HEK293 (cell line): ENCODE results near the gene DGKQ.

Experiments
- CTCF ChIA-PET: fragments of 350-600 bp; formaldehyde crosslinking; extraction: SDS; loops from one replicate; lab custom pipeline; 2021; ENCODE audit warnings: antibody characterized with exemption; lab: Yijun Ruan, JAX
- POLR2A ChIA-PET: fragments of 300-600 bp; formaldehyde crosslinking; extraction: SDS; loops from one replicate; lab custom pipeline; 2020; ENCODE audit warnings: antibody characterized with exemption, inconsistent platforms; lab: Yijun Ruan, JAX
- H3K27ac ChIP-seq: fragments of 200-500 bp; sonication (Bioruptor generic); 2 replicates; pipeline ENCODE4 v1.5.1; 2014; ENCODE audit warnings: low read depth, low read length, control low read depth, inconsistent platforms; ENCODE audit errors: extremely low read depth
- H3K36me3 ChIP-seq, 2 experiments: fragments of 200-500 bp in 1 of 2; sonication (Bioruptor generic) in 1 of 2; 1 replicate in 1 of 2; 2 replicates in 1 of 2; pipeline ENCODE4 v1.5.1; 2014 to 2017; ENCODE audit warnings: inconsistent platforms in 2 of 2, low read length in 2 of 2; ENCODE audit not compliant: control insufficient read depth in 2 of 2, insufficient read depth in 1 of 2
- H3K4me1 ChIP-seq: fragments of 200-500 bp; sonication (Bioruptor generic); 2 replicates; pipeline ENCODE4 v1.5.1; 2014; ENCODE audit warnings: mild to moderate bottlenecking, low read length, inconsistent platforms; ENCODE audit not compliant: control insufficient read depth, insufficient read depth
- H3K4me3 ChIP-seq: 2 replicates; pipeline ENCODE4 v1.5.1; 2011; ENCODE audit warnings: low read depth, mild to moderate bottlenecking, control low read depth, low read length, moderate library complexity
- H3K9me3 ChIP-seq: fragments of 200-500 bp; sonication (Bioruptor generic); 2 replicates; pipeline ENCODE4 v1.5.1; 2014; ENCODE audit warnings: low read depth, low read length, inconsistent platforms; ENCODE audit not compliant: control insufficient read depth, insufficient read depth
- BCL11B ChIP-seq: fragments of 450-650 bp; formaldehyde crosslinking; IDR thresholded peaks from 2 replicates; pipeline ENCODE4 v1.5.1; 2016; ENCODE audit warnings: low read depth, missing biosample characterization, missing genetic modification characterization
- CTCF ChIP-seq: fragments of 450-650 bp; formaldehyde crosslinking; IDR thresholded peaks from 2 replicates; pipeline ENCODE4 v1.5.1; 2016; ENCODE audit warnings: missing biosample characterization, missing genetic modification characterization
- EGR2 ChIP-seq: fragments of 450-650 bp; formaldehyde crosslinking; IDR thresholded peaks from 2 replicates; pipeline ENCODE4 v1.5.1; 2016; ENCODE audit warnings: low read depth, missing biosample characterization, missing genetic modification characterization
- FEZF1 ChIP-seq: fragments of 450-650 bp; formaldehyde crosslinking; IDR thresholded peaks from 2 replicates; pipeline ENCODE4 v1.5.1; 2016; ENCODE audit warnings: missing biosample characterization, missing genetic modification characterization
- GFI1B ChIP-seq: fragments of 450-650 bp; formaldehyde crosslinking; IDR thresholded peaks from 2 replicates; pipeline ENCODE4 v1.5.1; 2016; ENCODE audit warnings: missing biosample characterization, missing genetic modification characterization
- KLF16 ChIP-seq: fragments of 450-650 bp; formaldehyde crosslinking; IDR thresholded peaks from 2 replicates; pipeline ENCODE4 v1.5.1; 2017; ENCODE audit warnings: missing biosample characterization, missing genetic modification characterization
- KLF7 ChIP-seq: fragments of 450-650 bp; formaldehyde crosslinking; IDR thresholded peaks from 2 replicates; pipeline ENCODE4 v1.5.1; 2016; ENCODE audit warnings: missing biosample characterization, missing genetic modification characterization, borderline replicate concordance
- KLF8 ChIP-seq: fragments of 450-650 bp; formaldehyde crosslinking; IDR thresholded peaks from 2 replicates; pipeline ENCODE4 v1.5.1; 2016; ENCODE audit warnings: missing biosample characterization, missing genetic modification characterization
- OSR2 ChIP-seq: fragments of 450-650 bp; formaldehyde crosslinking; IDR thresholded peaks from 2 replicates; pipeline ENCODE4 v1.5.1; 2016; ENCODE audit warnings: missing biosample characterization, missing genetic modification characterization
- PATZ1 ChIP-seq: fragments of 450-650 bp; formaldehyde crosslinking; IDR thresholded peaks from 2 replicates; pipeline ENCODE4 v1.5.1; 2016; ENCODE audit warnings: missing biosample characterization, missing genetic modification characterization
- SP2 ChIP-seq: fragments of 450-650 bp; formaldehyde crosslinking; IDR thresholded peaks from 2 replicates; pipeline ENCODE4 v1.5.1; 2016; ENCODE audit warnings: missing biosample characterization, missing genetic modification characterization
- SP3 ChIP-seq: fragments of 450-650 bp; formaldehyde crosslinking; IDR thresholded peaks from 2 replicates; pipeline ENCODE4 v1.5.1; 2016; ENCODE audit warnings: missing biosample characterization, missing genetic modification characterization
- SP7 ChIP-seq: fragments of 450-650 bp; formaldehyde crosslinking; IDR thresholded peaks from 2 replicates; pipeline ENCODE4 v1.5.1; 2016; ENCODE audit warnings: missing biosample characterization, missing genetic modification characterization
- YY1 ChIP-seq: fragments of 450-650 bp; formaldehyde crosslinking; IDR thresholded peaks from 2 replicates; pipeline ENCODE4 v1.5.1; 2018; ENCODE audit warnings: missing biosample characterization, missing genetic modification characterization
- ZBTB17 ChIP-seq: fragments of 450-650 bp; formaldehyde crosslinking; IDR thresholded peaks from 2 replicates; pipeline ENCODE4 v1.5.1; 2016; ENCODE audit warnings: missing biosample characterization, missing genetic modification characterization
- ZBTB20 ChIP-seq: fragments of 450-650 bp; formaldehyde crosslinking; IDR thresholded peaks from 2 replicates; pipeline ENCODE4 v1.5.1; 2016; ENCODE audit warnings: missing biosample characterization, missing genetic modification characterization
- ZBTB21 ChIP-seq: fragments of 450-650 bp; formaldehyde crosslinking; IDR thresholded peaks from 2 replicates; pipeline ENCODE4 v1.5.1; 2017; ENCODE audit warnings: missing biosample characterization, missing genetic modification characterization
- ZBTB8A ChIP-seq: fragments of 450-650 bp; formaldehyde crosslinking; IDR thresholded peaks from 2 replicates; pipeline ENCODE4 v1.5.1; 2016; ENCODE audit warnings: missing biosample characterization, missing genetic modification characterization
- ZEB2 ChIP-seq: fragments of 450-650 bp; formaldehyde crosslinking; IDR thresholded peaks from 2 replicates; pipeline ENCODE4 v1.5.1; 2016; ENCODE audit warnings: missing biosample characterization, missing genetic modification characterization
- ZFHX2 ChIP-seq: fragments of 450-650 bp; formaldehyde crosslinking; conservative IDR thresholded peaks from 2 replicates; pipeline ENCODE4 v1.5.1; 2016; ENCODE audit warnings: missing biosample characterization, missing genetic modification characterization
- ZNF114 ChIP-seq: fragments of 450-650 bp; formaldehyde crosslinking; IDR thresholded peaks from 2 replicates; pipeline ENCODE4 v1.5.0; 2017; ENCODE audit warnings: missing biosample characterization, missing genetic modification characterization
- ZNF335 ChIP-seq: fragments of 450-650 bp; formaldehyde crosslinking; conservative IDR thresholded peaks from 2 replicates; pipeline ENCODE4 v1.5.1; 2016; ENCODE audit warnings: missing biosample characterization, missing genetic modification characterization
- ZNF341 ChIP-seq: fragments of 450-650 bp; formaldehyde crosslinking; IDR thresholded peaks from 2 replicates; pipeline ENCODE4; 2016; ENCODE audit warnings: low read depth, missing biosample characterization, missing genetic modification characterization
- ZNF449 ChIP-seq: fragments of 450-650 bp; formaldehyde crosslinking; IDR thresholded peaks from 2 replicates; pipeline ENCODE4 v1.5.1; 2017; ENCODE audit warnings: missing biosample characterization, mild to moderate bottlenecking, missing genetic modification characterization, moderate library complexity
- ZXDB ChIP-seq: fragments of 450-650 bp; formaldehyde crosslinking; IDR thresholded peaks from 2 replicates; pipeline ENCODE4 v1.5.1; 2016; ENCODE audit warnings: missing biosample characterization, missing genetic modification characterization
- TF ChIP-seq, protein P1 (sequence below): fragments of 450-650 bp; formaldehyde crosslinking; IDR thresholded peaks from 2 replicates; pipeline ENCODE4 v1.5.1; 2017; ENCODE audit warnings: missing biosample characterization, missing genetic modification characterization
- TF ChIP-seq, protein P2 (sequence below): fragments of 450-650 bp; formaldehyde crosslinking; IDR thresholded peaks from 2 replicates; pipeline ENCODE4 v1.5.1; 2016; ENCODE audit warnings: missing biosample characterization, missing genetic modification characterization
- TF ChIP-seq, protein P3 (sequence below): fragments of 450-650 bp; formaldehyde crosslinking; IDR thresholded peaks from 2 replicates; pipeline ENCODE4 v1.5.1; 2016; ENCODE audit warnings: missing biosample characterization, missing genetic modification characterization

DGKQ gene

DNA sequence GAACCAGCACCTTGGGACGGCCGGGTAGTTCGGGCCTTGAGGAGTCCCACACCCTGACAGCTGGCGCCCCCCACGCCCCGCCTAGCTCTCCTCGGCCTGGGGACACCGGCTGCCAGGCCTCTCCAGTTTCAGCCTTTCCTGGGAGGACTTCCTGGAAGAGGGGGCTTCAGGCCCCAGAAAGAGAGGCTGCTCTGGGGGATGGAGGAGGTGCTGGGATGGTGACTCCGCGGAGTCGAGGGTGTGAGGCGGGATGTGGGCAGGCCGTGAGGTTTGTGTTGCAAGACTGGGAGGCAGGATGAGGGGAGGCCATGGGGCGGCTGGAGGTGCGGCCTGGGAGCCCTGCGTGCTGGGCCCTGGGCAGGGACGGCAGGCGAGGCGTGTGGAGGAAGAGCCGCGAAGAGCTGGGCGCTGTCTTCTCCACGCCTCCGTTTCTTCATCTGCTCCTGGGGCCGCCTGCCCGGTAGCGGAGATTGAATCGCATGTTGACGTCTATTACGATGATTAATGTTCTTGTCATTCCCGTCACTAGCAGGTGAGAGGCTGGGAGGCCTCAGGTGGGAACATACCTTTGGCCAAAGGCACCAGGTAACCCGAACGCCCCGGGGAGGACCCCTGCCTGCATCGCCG is 37.1 kb upstream of the DGKQ start:
- Histone ChIP-seq H3K36me3 (peaks cover 0 to 14% of the 10 kb centered on the region in 2 experiments; a peak in 1 of 3 replicates), H3K4me3 (no peak overlapping the region), H3K27ac (no peak overlapping the region), H3K4me1 (no peaks in the 10 kb centered on the region; the same call in 1 of the 2 replicates), H3K9me3 (no peaks in the 10 kb centered on the region)
- POLR2A ChIA-PET = no interaction called here
- CTCF ChIA-PET = interaction anchor here (0.6 kb wide), 1 partner anchor 34 kb away, joined by 3 read pairs; no protein-coding TSS in a partner anchor
- 0 out of 2 replicates have a peak, but pooled peaks have one; percentile 46 for TF ChIP-seq ZNF335 (tag by site-specific recombination)
- TF ChIP-seq ZBTB8A = peak; percentile 58; the same call in 1 of the 2 replicates
- TF ChIP-seq SP2 (tag by site-specific recombination) = peak; percentile 67
- TF ChIP-seq ZNF449 (tag by site-specific recombination) = peak; percentile 45; the same call in 1 of the 2 replicates
- TF ChIP-seq FEZF1 (tag by site-specific recombination) = no peak
- TF ChIP-seq GFI1B (tag by site-specific recombination) = peak; percentile 7; the same call in 1 of the 2 replicates
- TF ChIP-seq, protein P1, sequence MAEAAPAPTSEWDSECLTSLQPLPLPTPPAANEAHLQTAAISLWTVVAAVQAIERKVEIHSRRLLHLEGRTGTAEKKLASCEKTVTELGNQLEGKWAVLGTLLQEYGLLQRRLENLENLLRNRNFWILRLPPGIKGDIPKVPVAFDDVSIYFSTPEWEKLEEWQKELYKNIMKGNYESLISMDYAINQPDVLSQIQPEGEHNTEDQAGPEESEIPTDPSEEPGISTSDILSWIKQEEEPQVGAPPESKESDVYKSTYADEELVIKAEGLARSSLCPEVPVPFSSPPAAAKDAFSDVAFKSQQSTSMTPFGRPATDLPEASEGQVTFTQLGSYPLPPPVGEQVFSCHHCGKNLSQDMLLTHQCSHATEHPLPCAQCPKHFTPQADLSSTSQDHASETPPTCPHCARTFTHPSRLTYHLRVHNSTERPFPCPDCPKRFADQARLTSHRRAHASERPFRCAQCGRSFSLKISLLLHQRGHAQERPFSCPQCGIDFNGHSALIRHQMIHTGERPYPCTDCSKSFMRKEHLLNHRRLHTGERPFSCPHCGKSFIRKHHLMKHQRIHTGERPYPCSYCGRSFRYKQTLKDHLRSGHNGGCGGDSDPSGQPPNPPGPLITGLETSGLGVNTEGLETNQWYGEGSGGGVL = peak; percentile 45
- peak; percentile 53; the same call in 1 of the 2 replicates for TF ChIP-seq BCL11B
- TF ChIP-seq KLF16 (tag by site-specific recombination) = no peak
- no peak for TF ChIP-seq ZNF114
- peak; percentile 83 for TF ChIP-seq PATZ1
- peak; percentile 44 for TF ChIP-seq ZBTB17 (tag by site-specific recombination)
- peak; percentile 12; the same call in 1 of the 2 replicates for TF ChIP-seq KLF8
- peak; percentile 94 for TF ChIP-seq OSR2 (tag by site-specific recombination)
- peak; percentile 65 for TF ChIP-seq SP3
- TF ChIP-seq ZBTB20 (tag by site-specific recombination) = peak; percentile 80
- peak; percentile 33; the same call in 1 of the 2 replicates for TF ChIP-seq ZXDB (tag by site-specific recombination)
- 0 out of 2 replicates have a peak, but pooled peaks have one; percentile 9 for TF ChIP-seq KLF7 (tag by site-specific recombination)
- TF ChIP-seq CTCF = 0 out of 2 replicates have a peak, but pooled peaks have one; percentile 1
- TF ChIP-seq, protein P2, sequence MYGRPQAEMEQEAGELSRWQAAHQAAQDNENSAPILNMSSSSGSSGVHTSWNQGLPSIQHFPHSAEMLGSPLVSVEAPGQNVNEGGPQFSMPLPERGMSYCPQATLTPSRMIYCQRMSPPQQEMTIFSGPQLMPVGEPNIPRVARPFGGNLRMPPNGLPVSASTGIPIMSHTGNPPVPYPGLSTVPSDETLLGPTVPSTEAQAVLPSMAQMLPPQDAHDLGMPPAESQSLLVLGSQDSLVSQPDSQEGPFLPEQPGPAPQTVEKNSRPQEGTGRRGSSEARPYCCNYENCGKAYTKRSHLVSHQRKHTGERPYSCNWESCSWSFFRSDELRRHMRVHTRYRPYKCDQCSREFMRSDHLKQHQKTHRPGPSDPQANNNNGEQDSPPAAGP (tag by site-specific recombination) = peak; percentile 64
- peak; percentile 70; the same call in 1 of the 2 replicates for TF ChIP-seq ZNF341
- TF ChIP-seq ZEB2 (tag by site-specific recombination) = peak; percentile 92
- peak; percentile 58 for TF ChIP-seq EGR2 (tag by site-specific recombination)
- no peak for TF ChIP-seq YY1 (tag by site-specific recombination)
- peak; percentile 77 for TF ChIP-seq SP7 (tag by site-specific recombination)
- TF ChIP-seq ZBTB21 (tag by site-specific recombination) = no peak
- TF ChIP-seq ZFHX2 (tag by site-specific recombination) = peak; percentile 65
- TF ChIP-seq, protein P3, sequence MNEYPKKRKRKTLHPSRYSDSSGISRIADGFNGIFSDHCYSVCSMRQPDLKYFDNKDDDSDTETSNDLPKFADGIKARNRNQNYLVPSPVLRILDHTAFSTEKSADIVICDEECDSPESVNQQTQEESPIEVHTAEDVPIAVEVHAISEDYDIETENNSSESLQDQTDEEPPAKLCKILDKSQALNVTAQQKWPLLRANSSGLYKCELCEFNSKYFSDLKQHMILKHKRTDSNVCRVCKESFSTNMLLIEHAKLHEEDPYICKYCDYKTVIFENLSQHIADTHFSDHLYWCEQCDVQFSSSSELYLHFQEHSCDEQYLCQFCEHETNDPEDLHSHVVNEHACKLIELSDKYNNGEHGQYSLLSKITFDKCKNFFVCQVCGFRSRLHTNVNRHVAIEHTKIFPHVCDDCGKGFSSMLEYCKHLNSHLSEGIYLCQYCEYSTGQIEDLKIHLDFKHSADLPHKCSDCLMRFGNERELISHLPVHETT = no peak
